Choroid plexus epithelial cell (primary cell): ENCODE measurements around the gene RAPGEF3.
A peak's percentile ranks its signal among the peaks of the same experiment; 100 is the strongest.

Experiments
- DNase-seq: peaks from one replicate; pipeline ENCODE4 v3.0.0-alpha.2; 2010; ENCODE audit warnings: low read depth
- H3K4me3 ChIP-seq: 2 replicates; pipeline ENCODE4 v1.5.1; 2011; ENCODE audit warnings: low read depth, mild to moderate bottlenecking, control low read depth, low read length, moderate library complexity
- TF ChIP-seq, protein P1 (sequence below): conservative IDR thresholded peaks from 2 replicates; pipeline ENCODE4 v1.5.1; 2011; ENCODE audit warnings: low read depth, mild to moderate bottlenecking, control low read depth, inconsistent platforms, low read length, moderate library complexity

RAPGEF3 gene

DNA sequence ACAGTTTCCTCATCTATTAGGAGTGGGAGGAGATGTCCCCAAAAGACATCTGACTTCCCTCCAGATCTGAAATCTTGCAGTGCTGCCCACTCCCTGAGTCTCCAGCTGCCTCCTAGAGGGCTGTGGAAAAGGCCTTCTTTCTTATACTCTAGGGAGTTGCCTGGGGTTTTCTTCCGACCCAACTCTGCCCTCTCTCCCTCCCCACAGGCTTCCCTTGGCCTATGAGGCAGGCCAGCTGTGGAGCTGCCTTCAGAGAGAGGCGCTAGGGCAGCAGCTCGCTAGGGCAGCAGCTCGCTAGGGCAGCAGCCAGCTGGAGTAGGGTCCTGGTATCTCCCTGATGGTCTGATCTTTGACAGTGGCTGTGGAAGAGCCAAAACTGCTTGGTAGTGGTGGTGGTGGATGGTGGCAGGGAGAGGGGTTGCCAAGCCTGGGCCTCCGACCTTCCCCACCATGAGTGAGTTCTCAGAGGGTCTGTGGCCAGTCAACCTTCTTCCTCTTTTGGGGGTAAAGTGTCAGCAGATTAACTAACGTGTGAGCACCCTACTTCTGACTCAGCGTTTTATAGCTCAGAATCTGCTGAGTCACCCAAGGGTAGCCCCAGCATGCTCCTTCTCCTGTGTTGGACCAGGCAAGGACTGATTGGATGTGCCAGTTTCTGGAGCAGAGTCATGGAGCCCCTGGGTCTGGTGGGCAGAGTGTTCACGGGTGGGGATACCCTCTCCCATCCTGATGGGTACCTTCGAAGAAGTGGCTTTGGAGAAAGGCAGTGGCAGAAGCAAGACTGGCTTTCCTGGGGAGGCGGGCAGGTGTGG, 16.6 kb upstream of the RAPGEF3 start:
- DNase-seq = peak; percentile 57
- H3K4me3 ChIP-seq = no peak overlapping the region
- TF ChIP-seq, protein P1, sequence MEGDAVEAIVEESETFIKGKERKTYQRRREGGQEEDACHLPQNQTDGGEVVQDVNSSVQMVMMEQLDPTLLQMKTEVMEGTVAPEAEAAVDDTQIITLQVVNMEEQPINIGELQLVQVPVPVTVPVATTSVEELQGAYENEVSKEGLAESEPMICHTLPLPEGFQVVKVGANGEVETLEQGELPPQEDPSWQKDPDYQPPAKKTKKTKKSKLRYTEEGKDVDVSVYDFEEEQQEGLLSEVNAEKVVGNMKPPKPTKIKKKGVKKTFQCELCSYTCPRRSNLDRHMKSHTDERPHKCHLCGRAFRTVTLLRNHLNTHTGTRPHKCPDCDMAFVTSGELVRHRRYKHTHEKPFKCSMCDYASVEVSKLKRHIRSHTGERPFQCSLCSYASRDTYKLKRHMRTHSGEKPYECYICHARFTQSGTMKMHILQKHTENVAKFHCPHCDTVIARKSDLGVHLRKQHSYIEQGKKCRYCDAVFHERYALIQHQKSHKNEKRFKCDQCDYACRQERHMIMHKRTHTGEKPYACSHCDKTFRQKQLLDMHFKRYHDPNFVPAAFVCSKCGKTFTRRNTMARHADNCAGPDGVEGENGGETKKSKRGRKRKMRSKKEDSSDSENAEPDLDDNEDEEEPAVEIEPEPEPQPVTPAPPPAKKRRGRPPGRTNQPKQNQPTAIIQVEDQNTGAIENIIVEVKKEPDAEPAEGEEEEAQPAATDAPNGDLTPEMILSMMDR = no peak

DNA sequence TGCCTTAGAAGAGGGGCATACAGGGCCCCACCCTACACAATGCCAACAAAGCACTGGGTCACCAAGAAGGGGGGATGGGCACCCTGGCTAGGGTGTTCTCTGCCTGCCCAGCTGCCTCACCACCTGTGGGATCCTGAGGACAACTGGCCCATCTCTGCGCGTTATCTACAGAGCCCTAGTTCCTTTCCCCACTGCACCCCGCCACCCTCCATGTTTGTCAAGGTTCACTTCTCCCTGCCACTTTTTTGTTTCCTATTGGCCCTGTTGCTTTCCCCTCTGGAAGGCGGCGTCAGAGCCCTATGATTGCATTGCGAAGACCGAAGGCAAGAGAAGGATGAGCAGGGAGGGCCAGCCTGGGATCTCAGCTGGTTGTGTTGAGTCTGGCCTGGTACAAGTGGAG, 16.0 kb upstream of the RAPGEF3 start:
- no peak overlapping the region for H3K4me3 ChIP-seq
- TF ChIP-seq, protein P1 = no peak
- DNase-seq = no peak

GRCh38 chr12:47773858-47774580, 15.3 kb upstream of the RAPGEF3 start:
- TF ChIP-seq, protein P1 = no peak
- no peak for DNase-seq
- peak overlapping the region; percentile 67 for H3K4me3 ChIP-seq

- peak within 1 kb of the TSS; percentile 67 for H3K4me3 ChIP-seq
- TF ChIP-seq, protein P1 = peak; percentile 40
- peak; percentile 53 for DNase-seq
Observed at GRCh38 chr12:47773062-47773857, 14.6 kb upstream of the RAPGEF3 start, which contains the start of gene SLC48A1. SLC48A1 (plus strand) TSS chr12:47773238; CDS start chr12:47773305, 67 bp downstream.

DNA sequence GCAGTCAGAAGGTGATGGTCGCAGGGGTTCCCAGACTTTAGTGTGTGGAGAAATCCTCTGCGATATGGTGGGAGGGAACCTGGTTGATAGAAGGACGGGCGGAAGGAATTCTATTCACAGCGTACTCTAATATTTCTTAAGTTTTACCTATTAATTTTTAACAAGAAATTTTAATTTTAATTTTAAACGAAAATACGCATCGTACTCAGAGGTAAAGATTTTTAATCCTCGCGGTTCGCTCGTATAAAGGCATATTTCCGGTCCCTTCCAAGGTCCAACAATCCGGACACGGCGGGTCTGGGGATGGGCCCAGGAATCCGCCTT, 14.0 kb upstream of the RAPGEF3 start:
- DNase-seq = no peak
- TF ChIP-seq, protein P1 = no peak
- H3K4me3 ChIP-seq = peak overlapping the region; percentile 67

DNA sequence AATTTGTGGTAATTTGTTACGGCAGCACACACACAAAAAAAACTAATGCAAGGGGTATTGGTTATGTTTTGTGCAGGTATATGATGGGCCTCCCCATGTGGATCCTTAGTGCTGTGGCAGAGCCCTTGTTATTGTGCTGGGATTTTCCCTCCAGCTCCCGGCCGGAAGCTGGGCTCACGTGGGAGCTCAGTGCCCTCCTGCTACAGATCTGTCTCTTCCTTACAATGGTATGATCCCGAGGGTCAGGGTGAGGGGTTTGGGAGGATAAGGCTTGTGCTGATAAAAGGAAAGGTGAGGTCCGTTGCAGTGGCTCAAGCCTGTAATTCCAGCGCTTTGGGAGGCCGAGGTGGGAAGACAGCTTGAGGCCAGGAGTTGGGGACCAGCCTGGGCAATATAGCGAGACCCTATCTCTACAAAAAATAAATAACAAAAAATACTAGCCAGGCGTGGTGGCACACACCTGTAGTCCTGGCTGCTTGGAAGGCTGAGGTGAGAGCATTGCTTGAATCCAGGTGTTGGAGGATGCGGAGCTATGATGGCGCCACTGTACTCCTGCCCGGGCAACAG, 13.5 kb upstream of the RAPGEF3 start:
- H3K4me3 ChIP-seq = no peak overlapping the region
- TF ChIP-seq, protein P1 = no peak
- DNase-seq = no peak
